Keratinocyte (primary cell): ENCODE results near the gene RRP8. TPM values are rescaled to one million over a fixed set of nuclear protein-coding genes. Genes with fewer than 3 reads are reported as not detected.
A peak's percentile ranks its signal among the peaks of the same experiment; 100 is the strongest.

Experiments used
- DNase-seq: peaks from one replicate; pipeline ENCODE4 v3.0.0-alpha.2; 2011; ENCODE audit warnings: low read depth, missing footprints, low spot score
- FAIRE-seq: peaks from 2 replicates; lab custom pipeline; 2011; peaks lifted over from hg19 to GRCh38; lab: Jason Lieb, UNC
- H2AFZ ChIP-seq: 2 replicates; pipeline ENCODE4 v1.6.0; 2012; ENCODE audit warnings: low read length, control low read depth, inconsistent platforms; ENCODE audit not compliant: control insufficient read depth
- H3K27ac ChIP-seq: 2 replicates; pipeline ENCODE4 v1.5.1; 2011; ENCODE audit warnings: low read length; ENCODE audit not compliant: control insufficient read depth, insufficient read depth
- H3K27me3 ChIP-seq: 3 replicates; pipeline ENCODE4 v1.6.0; 2011; ENCODE audit warnings: low read length; ENCODE audit not compliant: control insufficient read depth, insufficient read depth; ENCODE audit errors: extremely low read depth
- H3K36me3 ChIP-seq, 2 experiments: 2 replicates in 1 of 2; 3 replicates in 1 of 2; pipeline ENCODE4 v1.5.1; 2011; ENCODE audit warnings: low read length in 2 of 2, mild to moderate bottlenecking in 1 of 2; ENCODE audit not compliant: control insufficient read depth in 2 of 2, insufficient read depth in 2 of 2; ENCODE audit errors: extremely low read depth in 1 of 2
- H3K4me1 ChIP-seq: 3 replicates; pipeline ENCODE4 v1.5.1; 2011; ENCODE audit warnings: low read length; ENCODE audit not compliant: control insufficient read depth, insufficient read depth; ENCODE audit errors: extremely low read depth
- H3K4me2 ChIP-seq: 3 replicates; pipeline ENCODE4 v1.6.0; 2011; ENCODE audit warnings: low read depth, low read length; ENCODE audit not compliant: control insufficient read depth, insufficient read depth; ENCODE audit errors: extremely low read depth
- H3K4me3 ChIP-seq, 3 experiments: fragments of 200-600 bp in 1 of 3; sonication (generic) in 1 of 3; 2 replicates in 2 of 3; 3 replicates in 1 of 3; pipeline ENCODE4 v1.5.1; 2011 to 2016; ENCODE audit warnings: low read length in 3 of 3, mild to moderate bottlenecking in 3 of 3, control low read depth in 2 of 3, inconsistent platforms in 1 of 3, low read depth in 1 of 3, mixed read lengths in 1 of 3, mixed run types in 1 of 3, moderate library complexity in 1 of 3; ENCODE audit not compliant: control insufficient read depth in 2 of 3, insufficient read depth in 2 of 3; ENCODE audit errors: extremely low read depth in 1 of 3
- H3K79me2 ChIP-seq: 2 replicates; pipeline ENCODE4 v1.6.0; 2012; ENCODE audit warnings: low read length; ENCODE audit not compliant: control insufficient read depth, insufficient read depth
- H3K9ac ChIP-seq: 3 replicates; pipeline ENCODE4 v1.6.0; 2011; ENCODE audit warnings: low read length; ENCODE audit not compliant: control insufficient read depth, insufficient read depth; ENCODE audit errors: extremely low read depth
- H3K9me1 ChIP-seq: 3 replicates; pipeline ENCODE4 v1.6.0; 2011; ENCODE audit warnings: low read length; ENCODE audit not compliant: control insufficient read depth, insufficient read depth; ENCODE audit errors: extremely low read depth
- H3K9me3 ChIP-seq: 2 replicates; pipeline ENCODE4 v1.5.1; 2012; ENCODE audit warnings: low read depth, low read length; ENCODE audit not compliant: control insufficient read depth
- H4K20me1 ChIP-seq: 3 replicates; pipeline ENCODE4 v1.6.0; 2011; ENCODE audit warnings: low read length; ENCODE audit not compliant: control insufficient read depth, insufficient read depth; ENCODE audit errors: extremely low read depth
- CTCF ChIP-seq, 3 experiments: IDR thresholded peaks in 1 of 3; conservative IDR thresholded peaks in 1 of 3; optimal IDR thresholded peaks in 1 of 3; 2 replicates in 2 of 3; 3 replicates in 1 of 3; pipeline versions ENCODE3 to v1.5.1; 2011; ENCODE audit warnings: low read length in 3 of 3, mild to moderate bottlenecking in 3 of 3, moderate library complexity in 2 of 3, control low read depth in 1 of 3, inconsistent platforms in 1 of 3; ENCODE audit not compliant: insufficient read depth in 2 of 3; ENCODE audit errors: extremely low read depth in 1 of 3
- EZH2 ChIP-seq: IDR thresholded peaks from one replicate; pipeline ENCODE4 v1.6.1; 2012; ENCODE audit warnings: inconsistent platforms, mild to moderate bottlenecking, low read length, moderate library complexity
- dilution Hi-C: fragments of 300-500 bp; cut with MboI; formaldehyde crosslinking; loops from one replicate; pipeline ENCODE4 v1.7.0; 2020; ENCODE audit warnings: low sequenced_read_pairs; ENCODE audit not compliant: extremely low pct_ligation_motif_present
- polyA minus RNA-seq, 3 experiments: library from RNA; depleted of rRNA, polyadenylated mRNA; stranded (reverse); fragments of >200 nt; gene quantifications; 1 replicate in 1 of 3; 2 replicates in 1 of 3; 3 replicates in 1 of 3; pipeline ENCODE4 v1.2.3, GENCODE V29; 2011
- polyA plus RNA-seq, 5 experiments: library from polyadenylated mRNA; depleted of rRNA in 3 of 5; stranded (reverse) in 3 of 5; stranded (forward) in 1 of 5; unstranded in 1 of 5; fragments of >200 nt; gene quantifications; 1 replicate in 1 of 5; 2 replicates in 3 of 5; 3 replicates in 1 of 5; pipeline versions ENCODE4 v1.2.1 to v1.2.3, GENCODE V29; 2011 to 2012; ENCODE audit warnings: missing spikeins in 2 of 5, low read depth in 1 of 5, low replicate concordance in 1 of 5

The RRP8 gene
- 12.1 to 15.9 TPM (median 15.0 TPM) in 3 replicates for polyA plus RNA-seq
- 21.4 TPM for polyA plus RNA-seq (2011; ENCODE audit: low read depth)
- polyA plus RNA-seq (2011; cell fraction: cytosol; rRNA removed): 9.7 and 12.3 TPM in 2 replicates
- polyA plus RNA-seq (2011; cell fraction: nucleus; rRNA removed): 12.9 and 15.8 TPM in 2 replicates
- polyA plus RNA-seq (2012; ENCODE audit: low replicate concordance): 15.2 and 18.7 TPM in 2 replicates
- 5.9 to 6.7 TPM (median 6.3 TPM) in 3 replicates for polyA minus RNA-seq
- polyA minus RNA-seq (2011; cell fraction: cytosol; rRNA and poly(A)+ RNA removed): 5.0 TPM
- 5.1 and 6.6 TPM in 2 replicates for polyA minus RNA-seq (2011; cell fraction: nucleus; rRNA and poly(A)+ RNA removed)

- H3K79me2 ChIP-seq: peaks cover 85% of the 10 kb centered on the region
- dilution Hi-C loops: no loop called here
These were observed at the start of gene RRP8, which contains the start of gene ILK for GRCh38 chr11:6603287-6604080. Gene RRP8, minus strand, starts transcription at chr11:6603616. Its CDS starts 114 bp downstream, at chr11:6603502. Gene ILK, plus strand, starts transcription at chr11:6603774. Its CDS starts 498 bp downstream, at chr11:6604272.

GRCh38 chr11:6653097-6653496 is 49.7 kb upstream of the RRP8 start:
- no peaks in the 10 kb centered on the region for H4K20me1 ChIP-seq
- H2AFZ ChIP-seq: no peak overlapping the region
- no peaks in the 10 kb centered on the region for H3K4me1 ChIP-seq
- no peak overlapping the region for H3K4me2 ChIP-seq
- no peak overlapping the region for H3K9ac ChIP-seq
- TF ChIP-seq EZH2 (no peak), CTCF (optimal IDR thresholded peaks at IDR 0.05 in 1 of 3, IDR thresholded peaks at IDR 0.05 in 1 of 3, conservative IDR thresholded peaks at IDR 0.05 in 1 of 3; ENCODE audit: extremely low read depth in 1 of 3, insufficient read depth in 2 of 3, low read length in 3 of 3) (no peak)
- H3K79me2 ChIP-seq: no peaks in the 10 kb centered on the region
- no peak overlapping the region for H3K27ac ChIP-seq
- H3K9me3 ChIP-seq: no peaks in the 10 kb centered on the region
- dilution Hi-C loops: no loop called here
- H3K36me3 ChIP-seq: no peaks in the 10 kb centered on the region
- H3K27me3 ChIP-seq: peaks cover 63% of the 10 kb centered on the region
- H3K9me1 ChIP-seq: no peaks in the 10 kb centered on the region
- H3K4me3 ChIP-seq: no peak overlapping the region
- FAIRE-seq: no peak
- DNase-seq: no peak

More at GRCh38 chr11:6603287-6604080, at the start of gene RRP8, which contains the start of gene ILK:
- H4K20me1 ChIP-seq: no peaks in the 10 kb centered on the region
- H3K4me3 ChIP-seq: peak within 1 kb of the TSS; percentile 79 to 98 (median 97)
- peaks cover 3% of the 10 kb centered on the region for H3K9me1 ChIP-seq
- FAIRE-seq (no peak), DNase-seq (peak; percentile 13)
- peaks cover 41% of the 10 kb centered on the region for H3K4me1 ChIP-seq
- peak within 1 kb of the TSS; percentile 99 for H3K4me2 ChIP-seq
- peak within 1 kb of the TSS; percentile 94 for H2AFZ ChIP-seq
- no peaks in the 10 kb centered on the region for H3K27me3 ChIP-seq
- peak within 1 kb of the TSS; percentile 88 for H3K27ac ChIP-seq
- peaks cover 27 to 40% of the 10 kb centered on the region in 2 experiments for H3K36me3 ChIP-seq
- no peaks in the 10 kb centered on the region for H3K9me3 ChIP-seq
- peak within 1 kb of the TSS; percentile 94 for H3K9ac ChIP-seq
- TF ChIP-seq EZH2 (no peak), CTCF (optimal IDR thresholded peaks at IDR 0.05 in 1 of 3, IDR thresholded peaks at IDR 0.05 in 1 of 3, conservative IDR thresholded peaks at IDR 0.05 in 1 of 3; ENCODE audit: extremely low read depth in 1 of 3, insufficient read depth in 2 of 3, low read length in 3 of 3) (peak in 1 of 3 experiments; percentile 28)
